ENCODE measurements around the gene TSKS.

GRCh38 chr19:49801401-49801888 lies 38.3 kb upstream of the TSKS start:
- no peak for TF ChIP-seq EZH2phosphoT487 (IDR thresholded peaks at IDR 0.05; ENCODE audit: insufficient read depth, low read depth)
- no peak for TF ChIP-seq EZH2 (IDR thresholded peaks at IDR 0.05; ENCODE audit: insufficient read depth, poor library complexity, severe bottlenecking)

Measured in GM23248 (cell line).